ENCODE data around the gene YJU2.
"Not testable (repeated sequence)": the region's sequence is repeated elsewhere in the genome, so short reads cannot be mapped to it uniquely, and the experiment has no call there.

YJU2 gene

GRCh38 chr19:4284176-4284958, 37.5 kb downstream of the YJU2 start:
- TF ChIP-seq SUZ12 (IDR thresholded peaks at IDR 0.05; ENCODE audit: extremely low read depth, insufficient read depth, insufficient read length) = no peak
- TF ChIP-seq ZNF274 (IDR thresholded peaks at IDR 0.05; ENCODE audit: low read depth, low read length) = no peak
- TF ChIP-seq YY1 (IDR thresholded peaks at IDR 0.05; ENCODE audit: insufficient read depth, insufficient read length) = no peak
- Histone ChIP-seq H3K36me3 (ENCODE audit: insufficient read depth, insufficient read length, low read length) (no peaks in the 10 kb centered on the region), H3K4me3 (ENCODE audit: insufficient read length, low read depth) (no peak overlapping the region), H3K9ac (ENCODE audit: insufficient read length, low read depth) (no peak overlapping the region), H3K9me3 (ENCODE audit: insufficient read depth, low read length) (no peaks in the 10 kb centered on the region), H3K27me3 (ENCODE audit: insufficient read depth, insufficient read length) (peaks cover 30% of the 10 kb centered on the region), H3K4me1 (ENCODE audit: insufficient read depth, insufficient read length) (no peaks in the 10 kb centered on the region)
- DNase-seq (ENCODE audit: low read depth, low spot score) = no peak

- no peak overlapping the region for H3K9ac ChIP-seq (ENCODE audit: insufficient read length, low read depth)
- peaks cover 24% of the 10 kb centered on the region for H3K27me3 ChIP-seq (ENCODE audit: insufficient read depth, insufficient read length)
- no peaks in the 10 kb centered on the region for H3K36me3 ChIP-seq (ENCODE audit: insufficient read depth, insufficient read length, low read length)
- H3K9me3 ChIP-seq (ENCODE audit: insufficient read depth, low read length) = no peaks in the 10 kb centered on the region
- TF ChIP-seq ZNF274 (IDR thresholded peaks at IDR 0.05; ENCODE audit: low read depth, low read length) = no peak
- no peak for TF ChIP-seq SUZ12 (IDR thresholded peaks at IDR 0.05; ENCODE audit: extremely low read depth, insufficient read depth, insufficient read length)
- no peak for TF ChIP-seq YY1 (IDR thresholded peaks at IDR 0.05; ENCODE audit: insufficient read depth, insufficient read length)
- H3K4me3 ChIP-seq (ENCODE audit: insufficient read length, low read depth) = no peak overlapping the region
- H3K4me1 ChIP-seq (ENCODE audit: insufficient read depth, insufficient read length) = no peaks in the 10 kb centered on the region
- DNase-seq (ENCODE audit: low read depth, low spot score) = no peak
Observed at GRCh38 chr19:4284974-4285373, 38.1 kb downstream of the YJU2 start.

GRCh38 chr19:4286141-4286540, 39.3 kb downstream of the YJU2 start:
- not testable (repeated sequence) for H3K9ac ChIP-seq (ENCODE audit: insufficient read length, low read depth); DNase-seq (ENCODE audit: low read depth, low spot score); H3K4me3 ChIP-seq (ENCODE audit: insufficient read length, low read depth); H3K36me3 ChIP-seq (ENCODE audit: insufficient read depth, insufficient read length, low read length); H3K9me3 ChIP-seq (ENCODE audit: insufficient read depth, low read length); H3K4me1 ChIP-seq (ENCODE audit: insufficient read depth, insufficient read length)
- peaks cover 12% of the 10 kb centered on the region for H3K27me3 ChIP-seq (ENCODE audit: insufficient read depth, insufficient read length)

DNA sequence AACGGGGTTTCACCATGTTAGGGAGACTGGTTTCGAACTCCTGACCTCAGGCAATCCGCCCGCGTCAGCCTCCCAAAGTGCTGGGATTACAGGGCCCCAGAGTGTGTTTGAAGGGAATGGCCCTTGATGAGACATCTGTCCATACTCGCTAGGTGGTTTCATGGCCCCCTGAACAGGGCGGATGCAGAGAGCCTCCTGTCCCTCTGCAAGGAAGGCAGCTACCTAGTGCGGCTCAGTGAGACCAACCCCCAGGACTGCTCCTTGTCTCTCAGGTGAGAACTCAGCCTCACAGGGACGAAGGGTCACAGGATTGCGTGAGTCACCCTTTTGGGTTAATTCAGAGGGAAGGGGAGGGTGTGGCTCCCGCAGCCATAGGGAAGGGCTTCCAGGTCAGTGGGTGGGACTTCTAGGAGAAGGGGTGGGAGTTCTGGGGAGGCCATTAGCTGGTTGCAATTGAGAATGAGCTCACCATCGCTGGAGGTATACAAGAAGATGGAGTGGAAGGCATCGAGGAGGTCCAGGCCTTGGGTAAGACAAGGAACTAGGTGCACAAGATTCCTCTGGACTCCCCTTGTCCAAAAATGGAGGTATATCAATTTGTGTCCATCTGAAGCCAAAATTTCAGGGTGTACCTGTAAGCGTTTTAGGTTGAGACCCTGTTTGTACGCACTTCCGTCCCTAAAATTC, 41.4 kb downstream of the YJU2 start:
- Histone ChIP-seq H3K4me1 (ENCODE audit: insufficient read depth, insufficient read length) (peaks cover 5% of the 10 kb centered on the region), H3K4me3 (ENCODE audit: insufficient read length, low read depth) (no peak overlapping the region), H3K9ac (ENCODE audit: insufficient read length, low read depth) (no peak overlapping the region), H3K9me3 (ENCODE audit: insufficient read depth, low read length) (no peaks in the 10 kb centered on the region), H3K27me3 (ENCODE audit: insufficient read depth, insufficient read length) (no peaks in the 10 kb centered on the region), H3K36me3 (ENCODE audit: insufficient read depth, insufficient read length, low read length) (no peaks in the 10 kb centered on the region)
- TF ChIP-seq ZNF274 (IDR thresholded peaks at IDR 0.05; ENCODE audit: low read depth, low read length) = no peak
- no peak for TF ChIP-seq YY1 (IDR thresholded peaks at IDR 0.05; ENCODE audit: insufficient read depth, insufficient read length)
- TF ChIP-seq SUZ12 (IDR thresholded peaks at IDR 0.05; ENCODE audit: extremely low read depth, insufficient read depth, insufficient read length) = no peak
- DNase-seq (ENCODE audit: low read depth, low spot score) = no peak

GRCh38 chr19:4291184-4291732, 44.4 kb downstream of the YJU2 start:
- H3K9me3 ChIP-seq (ENCODE audit: insufficient read depth, low read length) = no peaks in the 10 kb centered on the region
- no peak overlapping the region for H3K4me3 ChIP-seq (ENCODE audit: insufficient read length, low read depth)
- no peak for DNase-seq (ENCODE audit: low read depth, low spot score)
- H3K36me3 ChIP-seq (ENCODE audit: insufficient read depth, insufficient read length, low read length) = no peaks in the 10 kb centered on the region
- H3K27me3 ChIP-seq (ENCODE audit: insufficient read depth, insufficient read length) = no peaks in the 10 kb centered on the region
- no peak for TF ChIP-seq SUZ12 (IDR thresholded peaks at IDR 0.05; ENCODE audit: extremely low read depth, insufficient read depth, insufficient read length)
- H3K9ac ChIP-seq (ENCODE audit: insufficient read length, low read depth) = no peak overlapping the region
- peaks cover 10% of the 10 kb centered on the region for H3K4me1 ChIP-seq (ENCODE audit: insufficient read depth, insufficient read length)

- no peaks in the 10 kb centered on the region for H3K9me3 ChIP-seq (ENCODE audit: insufficient read depth, low read length)
- DNase-seq (ENCODE audit: low read depth, low spot score) = no peak
- H3K4me1 ChIP-seq (ENCODE audit: insufficient read depth, insufficient read length) = peaks cover 15% of the 10 kb centered on the region
- no peaks in the 10 kb centered on the region for H3K36me3 ChIP-seq (ENCODE audit: insufficient read depth, insufficient read length, low read length)
- no peaks in the 10 kb centered on the region for H3K27me3 ChIP-seq (ENCODE audit: insufficient read depth, insufficient read length)
- TF ChIP-seq SUZ12 (IDR thresholded peaks at IDR 0.05; ENCODE audit: extremely low read depth, insufficient read depth, insufficient read length) (no peak), YY1 (IDR thresholded peaks at IDR 0.05; ENCODE audit: insufficient read depth, insufficient read length) (no peak), ZNF274 (IDR thresholded peaks at IDR 0.05; ENCODE audit: low read depth, low read length) (no peak)
- no peak overlapping the region for H3K9ac ChIP-seq (ENCODE audit: insufficient read length, low read depth)
- no peak overlapping the region for H3K4me3 ChIP-seq (ENCODE audit: insufficient read length, low read depth)
Observed at GRCh38 chr19:4292515-4292914, 45.6 kb downstream of the YJU2 start.

GRCh38 chr19:4294389-4294788, 47.5 kb downstream of the YJU2 start:
- peaks cover 15% of the 10 kb centered on the region for H3K4me1 ChIP-seq (ENCODE audit: insufficient read depth, insufficient read length)
- H3K36me3 ChIP-seq (ENCODE audit: insufficient read depth, insufficient read length, low read length) = no peaks in the 10 kb centered on the region
- TF ChIP-seq YY1 (IDR thresholded peaks at IDR 0.05; ENCODE audit: insufficient read depth, insufficient read length) = no peak
- TF ChIP-seq ZNF274 (IDR thresholded peaks at IDR 0.05; ENCODE audit: low read depth, low read length) = no peak
- no peak for TF ChIP-seq SUZ12 (IDR thresholded peaks at IDR 0.05; ENCODE audit: extremely low read depth, insufficient read depth, insufficient read length)
- no peak for DNase-seq (ENCODE audit: low read depth, low spot score)
- peak overlapping the region; percentile 2 for H3K9ac ChIP-seq (ENCODE audit: insufficient read length, low read depth)
- H3K27me3 ChIP-seq (ENCODE audit: insufficient read depth, insufficient read length) = no peaks in the 10 kb centered on the region
- H3K4me3 ChIP-seq (ENCODE audit: insufficient read length, low read depth) = no peak overlapping the region
- H3K9me3 ChIP-seq (ENCODE audit: insufficient read depth, low read length) = no peaks in the 10 kb centered on the region
